ENCODE measurements around the gene NOTUM.

Gene NOTUM

DNA sequence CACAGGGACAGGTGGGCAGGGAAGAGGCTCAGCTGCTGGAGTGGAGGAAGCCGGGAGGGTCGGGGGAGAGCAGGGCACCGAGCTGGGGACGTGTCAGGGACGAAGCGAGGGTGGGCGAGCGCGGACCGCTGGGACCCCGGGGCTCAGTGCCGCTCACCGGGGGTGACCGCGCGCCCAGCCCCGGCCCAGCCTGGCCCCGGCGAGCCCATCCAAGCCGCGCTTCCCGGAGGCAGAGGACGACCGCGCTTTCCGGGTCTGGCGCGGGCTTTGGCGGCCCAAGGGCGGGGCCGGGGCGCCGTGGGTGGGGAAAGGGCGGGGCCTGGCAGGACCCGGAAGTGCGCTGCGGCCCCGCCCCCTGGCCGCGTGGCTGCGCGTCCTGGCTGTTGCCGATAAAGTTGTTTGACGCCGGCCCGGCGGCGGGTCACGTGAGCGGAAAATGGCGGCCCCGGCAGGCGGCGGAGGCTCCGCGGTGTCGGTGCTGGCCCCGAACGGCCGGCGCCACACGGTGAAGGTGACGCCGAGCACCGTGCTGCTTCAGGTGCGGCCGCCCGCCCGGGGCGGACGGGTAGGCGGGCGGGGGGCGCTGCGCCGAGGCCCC lies 16.3 kb upstream of the NOTUM start, which contains the start of gene ASPSCR1:
ASPSCR1 (plus strand) TSS at position 419 of the 598 bp plus-strand sequence; CDS start at position 437, 18 bp downstream.
- peak; percentile 93 for DNase-seq (ENCODE audit: low spot score)

DNA sequence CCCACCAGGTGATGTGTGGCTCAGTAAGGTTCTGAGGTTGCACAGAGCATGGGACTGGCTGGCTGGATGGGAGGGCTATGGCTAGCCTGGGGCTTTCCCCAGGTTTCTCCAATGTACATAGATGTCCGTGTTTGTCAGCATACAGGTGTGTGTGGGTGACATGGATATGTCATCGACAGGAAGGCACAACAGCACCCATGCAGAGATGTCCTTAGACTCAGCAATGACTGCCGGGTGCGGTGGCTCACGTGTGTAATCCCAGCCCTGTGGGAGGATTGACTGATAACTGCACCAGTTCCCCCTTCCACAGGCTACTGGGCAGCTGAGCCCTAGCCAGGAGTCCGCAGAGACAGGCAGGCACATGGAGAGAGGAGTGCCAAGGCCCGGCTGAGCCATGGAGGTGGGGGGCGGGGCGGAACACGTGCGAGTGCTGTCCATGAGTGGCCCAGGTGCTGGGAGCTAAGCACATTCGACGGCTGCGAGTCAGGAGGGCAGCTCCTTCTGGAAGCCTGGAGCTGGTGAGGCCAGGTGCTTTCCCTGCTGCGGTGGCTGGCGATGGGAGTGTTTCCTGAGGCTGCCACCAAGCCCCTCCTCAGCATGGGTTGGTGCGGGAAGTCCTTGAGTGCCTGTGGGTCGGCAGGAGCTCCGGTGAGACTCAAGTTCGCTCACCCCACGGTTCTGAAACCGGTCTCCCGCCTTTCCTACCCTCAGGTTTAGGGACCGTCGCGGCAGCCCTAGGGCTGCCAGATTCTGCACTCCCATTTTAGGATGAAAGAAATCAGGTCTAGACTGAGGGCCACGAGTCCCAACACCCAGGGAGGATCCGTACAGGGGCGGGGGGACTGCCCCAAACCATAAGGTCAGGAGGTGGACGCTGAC lies 15.6 kb upstream of the NOTUM start:
- DNase-seq (ENCODE audit: low spot score), result peak; percentile 20

GRCh38 chr17:81973432-81973831 lies 12.4 kb upstream of the NOTUM start:
- DNase-seq (ENCODE audit: low spot score), result no peak

GRCh38 chr17:81968850-81969812 lies 8.1 kb upstream of the NOTUM start:
- no peak for DNase-seq (ENCODE audit: low spot score)

GRCh38 chr17:81968396-81968745 lies 7.4 kb upstream of the NOTUM start:
- no peak for DNase-seq (ENCODE audit: low spot score)

- DNase-seq (ENCODE audit: low spot score), result peak; percentile 76
Observed at GRCh38 chr17:81967533-81968395, 6.8 kb upstream of the NOTUM start.

DNA sequence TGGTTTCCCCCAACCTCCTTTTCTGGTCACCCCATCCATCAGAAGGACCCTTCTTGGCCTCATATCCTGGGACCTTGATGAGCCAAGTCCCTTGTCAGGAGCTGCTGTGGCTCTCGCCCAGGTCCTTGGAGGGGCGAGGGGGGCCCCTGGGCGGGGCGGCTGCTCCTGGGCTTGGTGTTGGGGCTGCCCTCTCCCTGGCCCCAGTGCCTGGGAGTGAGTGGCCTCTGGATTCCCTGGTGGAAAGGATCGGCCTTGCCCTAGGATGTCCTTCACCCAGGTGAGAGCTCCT lies 6.2 kb upstream of the NOTUM start:
- no peak for DNase-seq (ENCODE audit: low spot score)

- DNase-seq (ENCODE audit: low spot score), result no peak
Observed at GRCh38 chr17:81966343-81967243, 5.6 kb upstream of the NOTUM start.

DNA sequence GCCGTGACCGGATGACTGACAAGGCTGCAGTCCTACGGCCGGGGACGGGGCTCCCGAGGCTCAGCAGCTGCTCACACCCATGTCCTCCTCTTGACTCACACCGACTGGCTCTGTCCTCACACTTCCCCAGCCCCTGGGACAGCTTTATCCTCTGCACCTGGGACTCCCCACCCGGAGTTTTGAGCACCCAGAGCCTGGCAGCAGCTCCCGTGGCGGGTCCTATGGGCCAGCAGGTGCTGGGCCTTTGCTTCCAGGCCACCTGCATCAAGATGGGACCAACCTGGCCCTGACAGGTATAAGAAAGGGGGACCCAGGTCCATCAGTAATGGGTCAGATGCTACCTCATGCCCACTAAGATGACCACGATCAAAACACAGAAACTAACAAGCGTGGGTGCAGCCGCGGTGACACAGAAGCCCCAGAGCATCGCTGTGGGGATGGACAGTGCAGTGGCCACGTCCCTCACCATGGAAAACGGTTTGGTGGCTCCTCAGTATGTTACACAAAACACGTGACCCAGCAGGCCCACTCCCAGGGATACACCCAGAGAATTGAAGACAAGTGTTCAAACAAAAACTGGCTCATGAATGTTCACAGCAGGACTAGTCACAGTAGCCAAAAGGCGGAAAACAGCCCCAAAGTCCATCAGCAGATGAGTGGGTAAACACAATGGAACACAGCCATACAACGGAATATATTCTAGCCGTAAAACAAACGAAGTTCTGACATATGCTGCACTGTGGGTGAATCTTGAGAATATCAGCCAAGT lies 3.3 kb upstream of the NOTUM start:
- no peak for DNase-seq (ENCODE audit: low spot score)

DNA sequence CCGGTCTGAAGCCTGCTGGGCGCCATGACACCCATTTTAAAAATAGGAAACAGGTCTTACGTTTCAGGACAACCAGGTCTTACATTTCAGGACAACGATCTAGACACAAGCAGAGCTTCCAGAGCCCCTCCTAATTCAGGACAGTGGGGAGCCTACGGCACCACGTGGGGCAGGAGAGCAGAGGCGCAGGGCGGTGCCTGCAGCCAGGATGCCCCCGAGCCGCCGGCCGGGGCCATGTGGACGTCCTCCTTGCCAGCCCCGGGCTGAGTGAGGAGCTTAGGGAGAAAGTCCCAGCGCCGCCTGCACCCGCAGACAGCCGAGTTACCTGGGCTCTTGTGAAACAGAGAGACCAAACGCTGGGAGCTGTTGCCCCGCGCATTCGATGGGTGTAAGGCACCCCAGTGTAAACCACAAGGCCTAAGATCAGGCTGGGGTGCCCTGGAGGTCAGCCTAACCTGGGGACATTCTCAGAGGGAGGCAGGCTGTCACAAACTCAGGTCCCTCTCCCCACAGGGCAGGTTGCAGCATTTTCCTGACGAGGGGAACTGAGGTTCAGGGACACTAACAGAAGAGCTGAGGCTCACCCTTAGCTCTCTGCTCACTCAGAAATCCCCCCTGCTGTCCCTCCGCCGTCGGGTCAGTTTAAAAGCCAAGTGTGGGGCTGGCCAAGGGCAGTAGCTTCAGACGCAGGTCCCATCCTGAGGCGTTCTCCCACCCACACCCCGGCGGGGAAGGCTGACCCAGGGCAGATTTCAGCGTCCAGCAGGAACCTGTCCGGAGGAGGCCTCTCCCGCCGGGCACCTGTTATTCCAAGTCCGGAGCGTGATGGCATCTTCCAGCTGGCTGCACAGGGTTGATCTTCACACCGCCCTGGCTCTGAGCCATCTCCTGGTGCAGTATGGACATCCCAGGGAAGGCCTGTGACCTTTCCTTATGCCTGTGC lies 1.8 kb upstream of the NOTUM start:
- no peak for DNase-seq (ENCODE audit: low spot score)

DNA sequence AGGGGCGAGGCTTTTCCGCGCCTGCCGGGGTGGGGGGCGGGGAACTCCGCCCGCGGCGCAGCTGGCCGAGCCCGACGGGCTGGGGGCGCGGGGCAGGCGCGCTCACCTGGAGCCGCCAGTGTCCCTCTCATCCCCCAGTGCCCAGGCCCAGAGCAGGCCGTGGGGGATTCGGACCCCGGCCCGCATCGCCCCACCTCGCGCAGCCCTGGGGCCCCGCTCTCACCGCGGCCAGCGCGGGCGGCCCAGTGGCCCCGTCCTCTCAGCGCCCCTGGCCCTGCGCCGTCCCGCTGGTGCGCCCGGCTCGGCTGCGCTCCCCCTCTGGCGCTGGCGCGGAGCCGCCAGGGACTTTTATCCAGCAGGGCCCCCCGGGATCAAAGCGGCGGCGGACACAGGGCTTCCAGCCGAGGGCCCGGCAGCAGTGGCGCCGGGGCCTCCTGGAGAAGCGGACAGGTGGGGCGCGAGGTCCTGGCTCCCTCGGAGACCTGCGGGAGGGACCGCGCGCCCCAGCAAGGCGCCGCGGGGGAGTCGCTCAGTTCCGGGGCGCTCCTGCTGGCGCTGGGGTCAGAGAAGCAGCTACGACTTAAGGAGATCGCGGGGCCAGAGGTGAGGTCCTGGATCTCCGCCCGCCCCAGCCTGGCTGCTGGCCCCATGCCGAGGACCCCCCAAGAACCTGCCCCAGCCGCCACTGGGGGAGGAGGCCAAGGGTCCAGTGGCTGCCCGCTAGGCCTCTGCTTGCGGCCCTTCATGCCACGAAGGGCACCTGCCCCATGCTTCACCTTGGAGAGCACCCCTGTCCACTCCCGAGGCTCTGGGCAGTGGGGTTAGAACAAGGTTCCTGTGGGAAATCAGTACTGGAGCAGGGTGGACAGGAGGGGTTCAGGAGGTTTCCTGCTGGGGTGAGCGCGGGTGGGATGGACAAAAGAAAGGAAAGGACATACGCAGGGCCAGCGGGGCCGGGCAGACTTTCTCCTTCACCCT lies 823 bp upstream of the NOTUM start:
- no peak for DNase-seq (ENCODE audit: low spot score)

DNA sequence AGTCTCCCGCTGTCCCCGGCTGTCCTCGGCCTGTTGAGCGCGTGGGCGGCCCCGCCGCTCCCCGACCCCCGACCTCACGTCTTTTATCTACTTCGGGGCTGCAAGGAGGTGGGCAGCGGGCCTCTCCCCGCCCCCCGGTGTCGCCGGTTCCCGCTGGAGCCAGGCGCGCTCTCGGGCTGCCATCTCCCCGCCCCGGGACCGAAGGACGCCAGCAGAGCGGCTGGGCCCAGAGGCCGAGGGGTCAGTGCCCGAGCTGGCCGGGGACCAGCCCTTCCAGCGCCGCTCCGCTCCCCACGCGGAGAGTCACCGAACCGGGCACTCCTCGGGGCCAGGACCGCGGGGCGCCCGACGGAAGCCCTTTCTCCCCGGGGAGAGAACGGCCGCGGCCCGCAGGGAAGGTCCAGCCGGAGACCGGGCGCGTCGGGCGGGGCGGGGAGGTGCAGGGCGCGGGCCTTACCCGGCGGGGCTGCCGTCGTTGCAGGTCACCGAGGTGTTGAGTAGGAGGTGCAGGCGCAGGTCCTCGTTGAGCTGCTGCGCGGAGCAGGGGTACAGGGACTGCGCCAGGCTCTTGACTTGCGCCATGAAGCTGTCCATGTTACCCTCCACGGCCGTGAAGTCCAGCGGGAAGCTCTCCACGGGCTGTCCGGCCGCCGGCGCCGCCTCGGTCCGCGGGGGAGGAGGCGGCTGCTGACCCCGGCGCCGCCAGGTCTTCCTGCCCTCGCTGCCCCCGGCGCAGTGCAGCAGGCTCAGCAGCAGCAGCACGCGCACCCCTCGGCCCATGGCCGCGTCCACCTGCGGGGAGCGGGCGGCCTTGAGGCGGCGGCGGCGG lies 643 bp downstream of the NOTUM start:
- DNase-seq (ENCODE audit: low spot score), result no peak

- DNase-seq (ENCODE audit: low spot score), result peak; percentile 56
Observed at GRCh38 chr17:81959362-81960129, 1.4 kb downstream of the NOTUM start.

DNA sequence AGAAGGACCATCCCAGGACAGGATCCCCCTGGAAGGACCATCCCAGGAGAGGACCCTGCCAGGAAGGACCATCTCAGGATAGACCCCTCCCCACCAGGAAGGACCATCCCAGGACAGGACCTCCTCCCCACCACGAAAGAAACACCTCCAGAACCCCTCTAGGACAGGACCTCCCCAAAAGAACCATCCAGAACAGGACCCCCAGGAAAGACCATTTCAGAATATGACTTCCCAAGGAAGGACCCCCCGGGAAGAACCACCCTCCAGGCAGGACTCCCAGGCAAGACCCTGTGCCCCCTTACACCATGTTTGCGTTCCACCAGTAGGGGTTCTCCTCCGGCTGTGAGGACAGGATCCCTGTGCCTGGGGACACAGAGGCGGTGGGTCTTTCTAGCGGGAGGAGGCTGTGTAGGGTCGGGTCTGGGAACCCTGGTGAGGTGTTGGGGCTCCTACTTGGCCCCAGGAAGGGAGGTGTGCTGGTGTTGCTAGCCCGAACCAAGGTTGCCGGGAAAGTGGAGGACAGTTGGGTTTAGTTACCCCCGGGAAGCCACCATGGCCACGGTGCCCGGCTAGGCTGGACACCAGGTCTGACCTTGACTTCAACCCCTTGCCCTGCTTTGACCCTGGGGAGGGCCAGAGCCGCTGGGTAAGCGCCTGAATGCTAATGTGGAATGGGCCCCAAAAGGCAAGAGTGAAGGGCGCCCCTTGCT lies 2.2 kb downstream of the NOTUM start:
- no peak for DNase-seq (ENCODE audit: low spot score)
